ENCODE measurements around the gene LCAT. TPM values are rescaled to one million over a fixed set of nuclear protein-coding genes. Genes with fewer than 3 reads are reported as not detected.
A peak's percentile ranks its signal among the peaks of the same experiment; 100 is the strongest.

The LCAT gene
- total and polyA plus RNA-seq, 3 experiments from 2014 or later: 0.74 to 12.8 (median 12.7) TPM

DNA sequence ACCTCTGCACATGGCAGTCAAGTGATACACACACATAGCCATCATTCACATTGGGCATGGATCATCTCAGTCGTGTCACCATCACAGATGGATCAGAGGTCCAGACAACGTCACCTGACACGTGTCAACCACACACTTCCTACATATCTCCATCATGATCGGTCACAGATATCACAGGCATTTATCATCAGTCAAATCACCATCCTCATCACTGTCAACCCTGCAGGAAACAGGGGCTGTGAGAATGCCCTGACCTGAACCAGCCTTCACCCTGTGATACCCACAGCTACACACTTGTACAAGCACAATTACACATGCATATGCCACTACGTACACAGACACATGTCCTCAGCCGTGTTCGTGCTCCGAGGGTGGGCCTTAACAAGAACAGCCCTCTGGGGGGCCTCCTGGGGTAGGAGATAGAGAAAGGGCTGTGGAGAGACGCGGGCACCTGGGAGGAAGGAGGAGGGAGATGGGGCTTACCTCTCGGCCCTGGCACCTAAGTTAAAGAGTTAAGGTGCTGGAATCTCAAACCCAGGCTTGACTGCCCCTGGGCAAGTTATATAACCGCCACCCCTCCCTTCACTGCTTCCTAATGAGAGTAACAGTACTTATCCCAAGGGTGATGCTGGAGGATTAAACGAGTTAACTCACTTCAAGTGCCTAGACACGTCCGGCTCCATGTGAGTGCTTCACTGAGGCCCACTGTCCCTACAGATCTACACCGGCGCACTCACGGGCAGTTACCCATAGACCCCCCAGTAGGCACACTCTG is 23.4 kb upstream of the LCAT start:
- Mint-ChIP-seq H3K4me1 (peaks cover 22 to 32% (median 30%) of the 10 kb centered on the region in 3 donors), H3K27ac (peak overlapping the region; percentile 2 to 95 (median 92)), H3K36me3 (peaks cover 0 to 9% (median 0%) of the 10 kb centered on the region in 3 donors), H3K9me3 (no peaks in the 10 kb centered on the region), H3K27me3 (no peaks in the 10 kb centered on the region), H3K4me3 (peak overlapping the region; percentile 83 to 97 (median 96))
- Histone ChIP-seq H3K9me3 (ENCODE audit: low read length) (no peaks in the 10 kb centered on the region), H3K4me3 (ENCODE audit: low read length) (peak overlapping the region; percentile 81), H3K27me3 (ENCODE audit: insufficient read depth, low read length, poor library complexity, severe bottlenecking) (no peaks in the 10 kb centered on the region), H3K4me1 (ENCODE audit: insufficient read depth, low read length) (peaks cover 17% of the 10 kb centered on the region), H3K27ac (ENCODE audit: low read depth, low read length) (peak overlapping the region; percentile 54), H3K36me3 (ENCODE audit: insufficient read depth, low read length) (no peaks in the 10 kb centered on the region)
- ChIA-PET POLR2A (interaction anchor here (1.0 kb wide), 1 partner anchor 32 kb away, joined by 4 read pairs; no protein-coding TSS in a partner anchor), CTCF (interaction anchor here (1.0 to 1.9 kb wide), 3 partner anchors 25 to 83 kb away, joined by 3 to 6 read pairs (median 5); partner anchors contain the start of gene NRN1L)
- DNase-seq: peak in 2 of 5 donors; percentile 29 to 46

DNA sequence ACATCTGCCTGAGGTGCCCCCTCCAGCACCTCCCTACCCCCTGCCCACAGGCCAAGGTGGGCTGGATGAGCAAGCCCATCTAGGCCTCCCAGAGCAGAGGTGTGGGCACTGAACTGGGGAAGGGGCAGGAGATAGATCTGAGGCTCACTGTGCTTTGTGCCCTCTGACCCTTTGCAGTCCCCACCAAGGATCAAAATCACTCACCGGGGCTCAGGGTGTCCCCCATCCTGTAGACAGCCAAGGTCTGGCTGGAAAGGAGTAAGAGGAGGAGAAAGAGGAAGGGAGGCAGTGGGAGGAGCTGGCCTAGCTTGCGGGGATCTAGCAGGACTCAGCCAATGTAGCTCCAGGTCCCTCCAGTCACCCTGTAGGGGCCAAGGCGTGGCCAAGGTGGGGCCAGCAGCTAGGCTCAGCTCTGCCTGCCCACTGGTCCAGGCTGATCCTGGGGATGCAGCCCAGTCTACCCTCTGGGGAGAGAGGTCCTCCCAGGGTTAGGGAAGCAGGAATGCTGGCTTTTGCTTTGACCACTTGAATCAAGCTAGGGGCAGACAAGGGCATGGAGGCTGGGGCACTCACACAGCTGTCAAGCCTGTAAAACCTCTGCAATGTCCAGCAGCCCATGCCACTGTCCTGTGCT is 22.7 kb upstream of the LCAT start:
- no peak for DNase-seq
- Histone ChIP-seq H3K4me3 (ENCODE audit: low read length) (peak overlapping the region; percentile 81), H3K4me1 (ENCODE audit: insufficient read depth, low read length) (peaks cover 17% of the 10 kb centered on the region), H3K36me3 (ENCODE audit: insufficient read depth, low read length) (peaks cover 6% of the 10 kb centered on the region), H3K9me3 (ENCODE audit: low read length) (no peaks in the 10 kb centered on the region), H3K27ac (ENCODE audit: low read depth, low read length) (no peak overlapping the region), H3K27me3 (ENCODE audit: insufficient read depth, low read length, poor library complexity, severe bottlenecking) (no peaks in the 10 kb centered on the region)
- Mint-ChIP-seq H3K27ac (peak overlapping the region in 5 of 8 donors; percentile 74 to 95 (median 91)), H3K4me3 (peak overlapping the region; percentile 83 to 97 (median 96)), H3K4me1 (peaks cover 22 to 32% (median 30%) of the 10 kb centered on the region in 3 donors), H3K9me3 (no peaks in the 10 kb centered on the region), H3K36me3 (peaks cover 0 to 16% (median 0%) of the 10 kb centered on the region in 3 donors), H3K27me3 (no peaks in the 10 kb centered on the region)
- ChIA-PET CTCF (interaction anchor here (1.0 to 1.4 kb wide), 2 partner anchors 25 to 84 kb away, joined by 4 to 5 read pairs; no protein-coding TSS in a partner anchor), POLR2A (interaction anchor here (1.0 kb wide), 1 partner anchor 31 kb away, joined by 4 read pairs; no protein-coding TSS in a partner anchor)

GRCh38 chr16:67965668-67966548 is 22.0 kb upstream of the LCAT start:
- H3K9me3 Mint-ChIP-seq: no peaks in the 10 kb centered on the region
- peaks cover 22 to 32% (median 30%) of the 10 kb centered on the region in 3 donors for H3K4me1 Mint-ChIP-seq
- POLR2A ChIA-PET: interaction anchor here (1.0 kb wide), 1 partner anchor 30 kb away, joined by 4 read pairs; no protein-coding TSS in a partner anchor
- no peak for DNase-seq
- Histone ChIP-seq H3K27ac (ENCODE audit: low read depth, low read length) (no peak overlapping the region), H3K36me3 (ENCODE audit: insufficient read depth, low read length) (peaks cover 10% of the 10 kb centered on the region), H3K4me1 (ENCODE audit: insufficient read depth, low read length) (peaks cover 17% of the 10 kb centered on the region), H3K4me3 (ENCODE audit: low read length) (no peak overlapping the region), H3K9me3 (ENCODE audit: low read length) (no peaks in the 10 kb centered on the region), H3K27me3 (ENCODE audit: insufficient read depth, low read length, poor library complexity, severe bottlenecking) (no peaks in the 10 kb centered on the region)
- CTCF ChIA-PET: interaction anchor here (1.4 kb wide), 1 partner anchor 83 kb away, joined by 4 read pairs; no protein-coding TSS in a partner anchor
- peak overlapping the region in 3 of 8 donors; percentile 31 to 61 (median 52) for H3K27ac Mint-ChIP-seq
- no peaks in the 10 kb centered on the region for H3K27me3 Mint-ChIP-seq
- peak overlapping the region in 1 of 7 donors; percentile 96 for H3K4me3 Mint-ChIP-seq
- H3K36me3 Mint-ChIP-seq: peaks cover 0 to 23% (median 2%) of the 10 kb centered on the region in 3 donors

DNA sequence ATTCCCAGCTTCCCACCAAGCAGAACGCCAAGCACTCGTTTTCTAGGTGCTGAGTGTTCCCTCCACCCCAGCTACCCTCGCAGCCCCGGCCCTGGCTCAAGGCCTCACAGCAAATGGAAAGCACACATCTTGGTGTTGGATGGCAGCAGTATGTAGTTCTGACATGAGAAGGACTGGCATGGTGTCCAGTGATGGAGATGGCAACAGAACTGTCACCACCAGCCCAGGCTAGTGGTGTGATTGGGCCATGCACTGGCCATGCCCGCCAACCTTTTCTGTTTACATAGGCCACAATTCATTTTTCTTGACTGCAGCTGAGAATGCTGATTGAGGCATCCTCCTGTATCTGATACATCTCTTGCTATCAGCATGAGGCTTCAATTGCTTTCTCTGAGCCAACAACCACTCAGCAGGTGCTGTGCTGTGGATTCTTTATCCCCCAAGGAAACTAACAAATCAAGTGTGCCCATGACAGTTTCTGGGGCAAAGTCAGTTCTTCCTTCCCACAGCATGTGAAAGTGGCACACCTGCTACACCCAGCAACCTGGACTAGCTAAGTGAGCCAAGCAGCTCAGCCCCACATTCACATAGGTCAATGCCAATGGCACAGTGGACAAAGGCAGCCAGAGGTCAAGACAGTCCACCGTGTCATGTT is 20.7 kb upstream of the LCAT start:
- no peaks in the 10 kb centered on the region for H3K9me3 ChIP-seq (ENCODE audit: low read length)
- peaks cover 11% of the 10 kb centered on the region for H3K36me3 ChIP-seq (ENCODE audit: insufficient read depth, low read length)
- Mint-ChIP-seq H3K27me3 (no peaks in the 10 kb centered on the region), H3K4me1 (peaks cover 20 to 30% (median 29%) of the 10 kb centered on the region in 3 donors), H3K27ac (peak overlapping the region in 3 of 8 donors; percentile 7 to 70 (median 66)), H3K36me3 (peaks cover 0 to 32% (median 4%) of the 10 kb centered on the region in 3 donors), H3K4me3 (peak overlapping the region in 1 of 7 donors; percentile 27), H3K9me3 (no peaks in the 10 kb centered on the region)
- POLR2A ChIA-PET: interaction anchor here (0.6 to 0.7 kb wide), 2 partner anchors 41 to 1331 kb away, joined by 3 to 4 read pairs; no protein-coding TSS in a partner anchor
- no peak overlapping the region for H3K27ac ChIP-seq (ENCODE audit: low read depth, low read length)
- peaks cover 17% of the 10 kb centered on the region for H3K4me1 ChIP-seq (ENCODE audit: insufficient read depth, low read length)
- no peaks in the 10 kb centered on the region for H3K27me3 ChIP-seq (ENCODE audit: insufficient read depth, low read length, poor library complexity, severe bottlenecking)
- DNase-seq: no peak
- no peak overlapping the region for H3K4me3 ChIP-seq (ENCODE audit: low read length)
- CTCF ChIA-PET: no interaction called here

GRCh38 chr16:67963662-67964321 is 19.9 kb upstream of the LCAT start:
- Histone ChIP-seq H3K36me3 (ENCODE audit: insufficient read depth, low read length) (peaks cover 11% of the 10 kb centered on the region), H3K27ac (ENCODE audit: low read depth, low read length) (no peak overlapping the region), H3K9me3 (ENCODE audit: low read length) (no peaks in the 10 kb centered on the region), H3K4me1 (ENCODE audit: insufficient read depth, low read length) (peaks cover 17% of the 10 kb centered on the region), H3K4me3 (ENCODE audit: low read length) (no peak overlapping the region), H3K27me3 (ENCODE audit: insufficient read depth, low read length, poor library complexity, severe bottlenecking) (no peaks in the 10 kb centered on the region)
- no peak for DNase-seq
- ChIA-PET CTCF (interaction anchor here (1.4 kb wide), 1 partner anchor 23 kb away, joined by 4 read pairs; no protein-coding TSS in a partner anchor), POLR2A (interaction anchor here (0.6 kb wide), 1 partner anchor 1331 kb away, joined by 4 read pairs; no protein-coding TSS in a partner anchor)
- H3K4me1 Mint-ChIP-seq: peaks cover 16 to 25% (median 23%) of the 10 kb centered on the region in 3 donors
- H3K27ac Mint-ChIP-seq: no peak overlapping the region
- H3K27me3 Mint-ChIP-seq: no peaks in the 10 kb centered on the region
- no peaks in the 10 kb centered on the region for H3K9me3 Mint-ChIP-seq
- H3K4me3 Mint-ChIP-seq: no peak overlapping the region
- H3K36me3 Mint-ChIP-seq: peaks cover 0 to 32% (median 4%) of the 10 kb centered on the region in 3 donors

- peak overlapping the region in 1 of 7 donors; percentile 54 for H3K4me3 Mint-ChIP-seq
- Histone ChIP-seq H3K4me3 (ENCODE audit: low read length) (no peak overlapping the region), H3K27ac (ENCODE audit: low read depth, low read length) (no peak overlapping the region), H3K27me3 (ENCODE audit: insufficient read depth, low read length, poor library complexity, severe bottlenecking) (no peaks in the 10 kb centered on the region), H3K9me3 (ENCODE audit: low read length) (no peaks in the 10 kb centered on the region), H3K4me1 (ENCODE audit: insufficient read depth, low read length) (peaks cover 17% of the 10 kb centered on the region), H3K36me3 (ENCODE audit: insufficient read depth, low read length) (peaks cover 11% of the 10 kb centered on the region)
- CTCF ChIA-PET: interaction anchor here (1.0 to 1.4 kb wide), 2 partner anchors 23 to 147 kb away, joined by 4 read pairs; no protein-coding TSS in a partner anchor
- peaks cover 16 to 25% (median 23%) of the 10 kb centered on the region in 3 donors for H3K4me1 Mint-ChIP-seq
- POLR2A ChIA-PET: no interaction called here
- peaks cover 0 to 35% (median 4%) of the 10 kb centered on the region in 3 donors for H3K36me3 Mint-ChIP-seq
- H3K27ac Mint-ChIP-seq: no peak overlapping the region
- no peaks in the 10 kb centered on the region for H3K27me3 Mint-ChIP-seq
- no peak for DNase-seq
- H3K9me3 Mint-ChIP-seq: no peaks in the 10 kb centered on the region
Measured at GRCh38 chr16:67963292-67963661, 19.4 kb upstream of the LCAT start.

Data from CD8-positive, alpha-beta memory T cell (primary cell).